Measurements from ENCODE around the gene JAML. TPM values are rescaled to one million over a fixed set of nuclear protein-coding genes. Genes with fewer than 3 reads are reported as not detected.

The JAML gene
- total and polyA plus RNA-seq, 9 of the 15 experiments (the other 6 are each of a cell fraction or from before 2014, with no cell fraction given) = 0.05 to 0.32 (median 0.22) TPM; not detected in 4

DNA sequence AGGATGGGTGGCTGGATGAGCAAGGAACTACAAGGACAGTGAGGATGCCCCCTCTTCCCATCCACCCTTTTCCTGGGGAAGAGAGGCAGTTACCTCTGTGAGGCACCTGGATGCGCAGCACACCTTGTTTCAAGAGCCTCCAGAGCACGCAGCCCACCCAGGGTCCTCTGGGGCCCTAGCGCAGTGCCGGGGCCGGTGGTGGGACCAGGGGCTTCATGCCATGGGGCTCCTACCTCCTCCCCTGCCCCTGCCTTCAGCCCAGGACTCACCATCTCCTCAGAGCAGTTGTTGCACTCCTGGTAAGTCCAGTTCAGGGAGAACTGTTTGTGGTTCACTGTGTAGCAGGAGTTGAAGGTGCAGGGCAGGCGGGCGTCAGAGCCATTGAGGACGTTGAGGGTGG, 56.5 kb downstream of the JAML start:
- FAIRE-seq (no peak), DNase-seq (ENCODE audit: extremely low read depth in 1 of 4, low spot score in 3 of 4) (no peak), ATAC-seq (no peak)
- peaks cover 22% of the 10 kb centered on the region for H4K20me1 ChIP-seq (replicated peaks; ENCODE audit: control insufficient read depth, insufficient read depth, low read length)
- BruUV-seq (replicated peaks) = no TSS peak
- H3K27ac ChIP-seq (ENCODE audit: extremely low read depth, low read depth, low read length) = no peak overlapping the region
- in situ Hi-C loops (cut with MboI) (no loop called here), intact Hi-C loops (cut with micrococcal nuclease) (no loop called here)
- H3K9ac ChIP-seq (ENCODE audit: insufficient read depth in 1 of 2, low read depth in 2 of 2, low read length in 2 of 2) = no peak overlapping the region
- no peak overlapping the region for H3K4me2 ChIP-seq (ENCODE audit: insufficient read depth, low read length)
- no peak for TF ChIP-seq SREBF2 (CRISPR knock-in tag; IDR thresholded peaks at IDR 0.05)
- TF ChIP-seq KLF13 (tag; IDR thresholded peaks at IDR 0.05; ENCODE audit: borderline replicate concordance, low read depth) = no peak
- H3K9me3 ChIP-seq (replicated peaks; ENCODE audit: control insufficient read depth, insufficient read depth, low read depth, low read length) = no peaks in the 10 kb centered on the region
- 0% methylated on average over 8 of the region's 8 CpGs for WGBS (ENCODE audit: insufficient coverage, low coverage, missing lambda C conversion rate)
- H3K9me1 ChIP-seq (ENCODE audit: control insufficient read depth, insufficient read depth, low read length) = no peaks in the 10 kb centered on the region
- H3K4me3 ChIP-seq = no peak overlapping the region
- peaks cover 22 to 83% of the 10 kb centered on the region in 2 experiments; a peak in 4 of 5 replicates for H3K27me3 ChIP-seq (ENCODE audit: control insufficient read depth in 2 of 2, insufficient read depth in 2 of 2, low read length in 2 of 2)
- H3K36me3 ChIP-seq (ENCODE audit: control insufficient read depth, insufficient read depth, low read length) = no peaks in the 10 kb centered on the region
- H3K4me1 ChIP-seq (replicated peaks in 1 of 2; ENCODE audit: control insufficient read depth in 2 of 2, insufficient read depth in 2 of 2, low read length in 2 of 2) = peaks cover 0 to 10% of the 10 kb centered on the region in 2 experiments; a peak in 2 of 5 replicates
- H3K79me2 ChIP-seq (ENCODE audit: control insufficient read depth, insufficient read depth, low read length) = no peaks in the 10 kb centered on the region
- H2AFZ ChIP-seq (ENCODE audit: low read depth, low read length) = no peak overlapping the region
- ChIA-PET POLR2A (interaction anchor here (1.3 kb wide), 1 partner anchor 34 kb away, joined by 4 read pairs; no protein-coding TSS in a partner anchor), CTCF (ENCODE audit: low intra/inter-chr PET ratio) (no interaction called here)

DNA sequence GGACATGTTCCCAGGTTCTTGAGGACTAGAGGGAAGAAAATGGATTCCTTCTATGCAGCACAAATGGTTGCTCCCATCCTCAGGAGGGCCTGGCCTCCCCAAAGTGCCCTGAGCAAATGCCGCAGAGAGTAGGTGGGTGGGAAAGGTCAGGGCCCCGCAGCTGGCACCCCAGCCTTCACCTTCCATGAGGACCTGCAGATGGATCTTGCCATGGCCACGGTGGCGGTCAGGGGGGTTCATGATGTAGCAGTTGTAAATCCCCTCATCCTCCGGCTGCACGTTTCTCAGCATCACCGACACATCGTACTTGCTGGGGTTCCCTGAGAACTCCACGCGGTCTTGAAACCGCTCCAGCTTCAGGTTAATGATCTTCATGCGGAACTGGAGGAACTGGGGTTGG, 56.9 kb downstream of the JAML start:
- Histone ChIP-seq H3K9me3 (replicated peaks; ENCODE audit: control insufficient read depth, insufficient read depth, low read depth, low read length) (no peaks in the 10 kb centered on the region), H3K4me1 (replicated peaks in 1 of 2; ENCODE audit: control insufficient read depth in 2 of 2, insufficient read depth in 2 of 2, low read length in 2 of 2) (peaks cover 0 to 10% of the 10 kb centered on the region in 2 experiments; a peak in 2 of 5 replicates), H3K4me3 (no peak overlapping the region), H3K9me1 (ENCODE audit: control insufficient read depth, insufficient read depth, low read length) (no peaks in the 10 kb centered on the region), H3K79me2 (ENCODE audit: control insufficient read depth, insufficient read depth, low read length) (no peaks in the 10 kb centered on the region), H4K20me1 (replicated peaks; ENCODE audit: control insufficient read depth, insufficient read depth, low read length) (peaks cover 22% of the 10 kb centered on the region), H3K27me3 (ENCODE audit: control insufficient read depth in 2 of 2, insufficient read depth in 2 of 2, low read length in 2 of 2) (peaks cover 24 to 83% of the 10 kb centered on the region in 2 experiments; a peak in 4 of 5 replicates), H3K9ac (ENCODE audit: insufficient read depth in 1 of 2, low read depth in 2 of 2, low read length in 2 of 2) (no peak overlapping the region), H3K4me2 (ENCODE audit: insufficient read depth, low read length) (no peak overlapping the region), H2AFZ (ENCODE audit: low read depth, low read length) (no peak overlapping the region), H3K36me3 (ENCODE audit: control insufficient read depth, insufficient read depth, low read length) (no peaks in the 10 kb centered on the region), H3K27ac (ENCODE audit: extremely low read depth, low read depth, low read length) (no peak overlapping the region)
- intact Hi-C loops (cut with micrococcal nuclease) (no loop called here), in situ Hi-C loops (cut with MboI) (no loop called here)
- CTCF ChIA-PET (ENCODE audit: low intra/inter-chr PET ratio) = no interaction called here
- BruUV-seq (replicated peaks) = no TSS peak
- POLR2A ChIA-PET = interaction anchor here (0.6 to 1.0 kb wide), 3 partner anchors 11 to 222 kb away, joined by 3 to 4 read pairs (median 4); no protein-coding TSS in a partner anchor
- ATAC-seq (no peak), FAIRE-seq (no peak), DNase-seq (ENCODE audit: extremely low read depth in 1 of 4, low spot score in 3 of 4) (no peak)
- WGBS (ENCODE audit: insufficient coverage, low coverage, missing lambda C conversion rate) = 4% methylated on average over 12 of the region's 12 CpGs
- no peak for TF ChIP-seq TBL1XR1 (IDR thresholded peaks at IDR 0.05; ENCODE audit: low read length in 2 of 2)
- TF ChIP-seq FIP1L1 (IDR thresholded peaks at IDR 0.05; ENCODE audit: low read depth, low read length, poor library complexity, severe bottlenecking) = no peak
- no peak for TF ChIP-seq ZNF76 (CRISPR knock-in tag; IDR thresholded peaks at IDR 0.05; ENCODE audit: borderline replicate concordance)
- TF ChIP-seq SP1 (CRISPR knock-in tag; IDR thresholded peaks at IDR 0.05) = no peak
- TF ChIP-seq, protein P1, sequence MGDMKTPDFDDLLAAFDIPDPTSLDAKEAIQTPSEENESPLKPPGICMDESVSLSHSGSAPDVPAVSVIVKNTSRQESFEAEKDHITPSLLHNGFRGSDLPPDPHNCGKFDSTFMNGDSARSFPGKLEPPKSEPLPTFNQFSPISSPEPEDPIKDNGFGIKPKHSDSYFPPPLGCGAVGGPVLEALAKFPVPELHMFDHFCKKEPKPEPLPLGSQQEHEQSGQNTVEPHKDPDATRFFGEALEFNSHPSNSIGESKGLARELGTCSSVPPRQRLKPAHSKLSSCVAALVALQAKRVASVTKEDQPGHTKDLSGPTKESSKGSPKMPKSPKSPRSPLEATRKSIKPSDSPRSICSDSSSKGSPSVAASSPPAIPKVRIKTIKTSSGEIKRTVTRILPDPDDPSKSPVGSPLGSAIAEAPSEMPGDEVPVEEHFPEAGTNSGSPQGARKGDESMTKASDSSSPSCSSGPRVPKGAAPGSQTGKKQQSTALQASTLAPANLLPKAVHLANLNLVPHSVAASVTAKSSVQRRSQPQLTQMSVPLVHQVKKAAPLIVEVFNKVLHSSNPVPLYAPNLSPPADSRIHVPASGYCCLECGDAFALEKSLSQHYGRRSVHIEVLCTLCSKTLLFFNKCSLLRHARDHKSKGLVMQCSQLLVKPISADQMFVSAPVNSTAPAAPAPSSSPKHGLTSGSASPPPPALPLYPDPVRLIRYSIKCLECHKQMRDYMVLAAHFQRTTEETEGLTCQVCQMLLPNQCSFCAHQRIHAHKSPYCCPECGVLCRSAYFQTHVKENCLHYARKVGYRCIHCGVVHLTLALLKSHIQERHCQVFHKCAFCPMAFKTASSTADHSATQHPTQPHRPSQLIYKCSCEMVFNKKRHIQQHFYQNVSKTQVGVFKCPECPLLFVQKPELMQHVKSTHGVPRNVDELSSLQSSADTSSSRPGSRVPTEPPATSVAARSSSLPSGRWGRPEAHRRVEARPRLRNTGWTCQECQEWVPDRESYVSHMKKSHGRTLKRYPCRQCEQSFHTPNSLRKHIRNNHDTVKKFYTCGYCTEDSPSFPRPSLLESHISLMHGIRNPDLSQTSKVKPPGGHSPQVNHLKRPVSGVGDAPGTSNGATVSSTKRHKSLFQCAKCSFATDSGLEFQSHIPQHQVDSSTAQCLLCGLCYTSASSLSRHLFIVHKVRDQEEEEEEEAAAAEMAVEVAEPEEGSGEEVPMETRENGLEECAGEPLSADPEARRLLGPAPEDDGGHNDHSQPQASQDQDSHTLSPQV (IDR thresholded peaks at IDR 0.05) = no peak
- no peak for TF ChIP-seq ZNF384 (IDR thresholded peaks at IDR 0.05; ENCODE audit: low read depth, low read length)
- TF ChIP-seq NCOR1 (IDR thresholded peaks at IDR 0.05) = no peak
- no peak for TF ChIP-seq E2F4 (CRISPR knock-in tag; IDR thresholded peaks at IDR 0.05; ENCODE audit: low read depth)
- TF ChIP-seq LCOR (CRISPR knock-in tag; IDR thresholded peaks at IDR 0.05) = no peak
